RWPE1 (cell line): ENCODE results near the gene USE1.

Experiments used
- CTCF ChIA-PET: fragments of 350-600 bp; sonication (Branson Sonifier 250); formaldehyde crosslinking; extraction: SDS; loops from one replicate; lab custom pipeline; 2021; lab: Yijun Ruan, JAX
- POLR2A ChIA-PET: fragments of 400-600 bp; formaldehyde crosslinking; extraction: SDS; loops from one replicate; lab custom pipeline; 2020; ENCODE audit warnings: antibody characterized with exemption; ENCODE audit not compliant: low non-redundant PET; lab: Yijun Ruan, JAX
- DNase-seq: peaks from one replicate; pipeline ENCODE4 v3.0.0; 2012; ENCODE audit warnings: low spot score
- H3K27ac ChIP-seq: fragments of 450-650 bp; 2 replicates; pipeline ENCODE4 v1.5.1; 2017
- CTCF ChIP-seq: fragments of 450-650 bp; conservative IDR thresholded peaks from 2 replicates; pipeline ENCODE4 v1.5.1; 2017; ENCODE audit warnings: low read depth, mild to moderate bottlenecking

USE1 gene

GRCh38 chr19:17202249-17202648 is 12.9 kb upstream of the USE1 start:
- POLR2A ChIA-PET: no interaction called here
- CTCF ChIA-PET: no interaction called here
- DNase-seq: peak; percentile 58
- H3K27ac ChIP-seq: no peak overlapping the region
- TF ChIP-seq CTCF: no peak

- no peak for TF ChIP-seq CTCF
- CTCF ChIA-PET: no interaction called here
- POLR2A ChIA-PET: no interaction called here
- no peak for DNase-seq
- no peak overlapping the region for H3K27ac ChIP-seq
Observed at GRCh38 chr19:17202713-17203112, 12.4 kb upstream of the USE1 start.

- CTCF ChIA-PET: interaction anchor here (0.5 to 1.2 kb wide), 2 partner anchors 9 to 183 kb away, joined by 3 read pairs; no protein-coding TSS in a partner anchor
- peak; percentile 61 for TF ChIP-seq CTCF
- H3K27ac ChIP-seq: 0 out of 2 replicates have a peak overlapping the region, but pooled peaks have one; percentile 10
- POLR2A ChIA-PET: no interaction called here
- peak; percentile 38 for DNase-seq
Observed at GRCh38 chr19:17205237-17206140, 9.7 kb upstream of the USE1 start.

GRCh38 chr19:17206736-17207581 is 8.2 kb upstream of the USE1 start:
- no peak for DNase-seq
- no peak for TF ChIP-seq CTCF
- ChIA-PET POLR2A (interaction anchor here (0.7 kb wide), 1 partner anchor 27 kb away, joined by 5 read pairs; no protein-coding TSS in a partner anchor), CTCF (interaction anchor here (0.6 kb wide), 1 partner anchor 75 kb away, joined by 6 read pairs; no protein-coding TSS in a partner anchor)
- no peak overlapping the region for H3K27ac ChIP-seq

- no peak for TF ChIP-seq CTCF
- CTCF ChIA-PET: interaction anchor here (0.6 kb wide), 2 partner anchors 29 to 640 kb away, joined by 3 to 5 read pairs; no protein-coding TSS in a partner anchor
- DNase-seq: peak; percentile 51
- peak overlapping the region; percentile 60 for H3K27ac ChIP-seq
- POLR2A ChIA-PET: no interaction called here
Observed at GRCh38 chr19:17209126-17210036, 5.8 kb upstream of the USE1 start.
